SK-N-MC (cell line): Measurements from ENCODE around the gene CES3.

Experiments used
- EZH2 ChIP-seq: fragments of 200-600 bp; sonication (generic); IDR thresholded peaks from one replicate; pipeline ENCODE4 v1.6.1; 2017; ENCODE audit warnings: antibody characterized with exemption
- FOXP2 ChIP-seq: optimal IDR thresholded peaks from 2 replicates; pipeline ENCODE3; 2011; ENCODE audit warnings: mild to moderate bottlenecking, moderate library complexity; ENCODE audit not compliant: insufficient read depth; ENCODE audit errors: extremely low read length, control extremely low read depth
- POLR2AphosphoS5 ChIP-seq: IDR thresholded peaks from 2 replicates; pipeline ENCODE4 v1.6.1; 2012; ENCODE audit warnings: mild to moderate bottlenecking, low read depth, low read length, borderline replicate concordance

DNA sequence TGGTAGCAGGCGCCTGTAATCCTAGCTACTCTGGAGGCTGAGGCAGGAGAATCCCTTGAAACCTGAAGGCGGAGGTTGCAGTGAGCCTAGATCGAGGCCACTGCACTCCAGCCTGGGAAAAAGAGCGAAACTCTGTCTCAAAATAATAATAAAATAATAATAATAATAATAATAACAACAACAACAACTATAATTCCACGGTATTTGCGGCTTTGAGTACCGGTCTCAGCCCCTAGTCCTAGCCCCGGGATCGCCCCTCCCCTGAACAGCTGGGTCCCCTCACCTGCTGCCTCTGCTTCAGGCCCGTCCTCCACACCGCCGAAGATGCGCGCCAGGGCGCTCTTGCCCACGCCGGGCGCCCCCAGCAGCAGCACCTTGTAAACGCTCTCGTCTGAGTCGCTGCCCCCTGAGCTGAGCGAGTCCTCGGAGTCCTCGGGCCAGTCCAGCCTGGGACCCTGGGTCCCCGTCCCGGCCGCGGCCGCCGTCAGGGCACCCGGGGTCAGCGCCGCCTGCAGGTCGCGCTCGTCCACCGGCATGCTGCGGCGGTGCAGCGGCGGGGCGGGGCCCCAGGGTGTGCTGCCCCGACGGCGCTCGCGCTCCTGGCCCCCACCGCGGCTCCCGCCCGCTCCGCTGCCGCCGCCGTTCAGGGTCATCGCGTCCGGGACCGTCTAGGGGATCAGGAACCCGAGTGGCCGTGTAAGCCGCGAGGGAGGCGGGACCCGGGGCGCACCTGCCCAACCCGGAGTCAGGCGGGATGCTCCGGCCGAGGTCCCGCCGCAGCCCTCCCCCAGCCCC lies 36.3 kb upstream of the CES3 start:
- TF ChIP-seq POLR2AphosphoS5 (no peak), EZH2 (no peak), FOXP2 (no peak)
